ENCODE data around the gene TMEM175.

- no peak for TF ChIP-seq CTCF (conservative IDR thresholded peaks at IDR 0.05; ENCODE audit: low read depth, low read length)
- no peak for TF ChIP-seq SMC3 (IDR thresholded peaks at IDR 0.05; ENCODE audit: low read depth, low read length)
- TF ChIP-seq FOS (IDR thresholded peaks at IDR 0.05; ENCODE audit: low read depth, low read length): no peak
- no peak for TF ChIP-seq CEBPB (IDR thresholded peaks at IDR 0.05; ENCODE audit: low read depth, low read length)
- no peak for TF ChIP-seq POLR2A (IDR thresholded peaks at IDR 0.05; ENCODE audit: low read depth, low read length)
- TF ChIP-seq MAFK (IDR thresholded peaks at IDR 0.05; ENCODE audit: low read depth, low read length): no peak
- TF ChIP-seq BHLHE40 (IDR thresholded peaks at IDR 0.05; ENCODE audit: low read depth, low read length): no peak
- TF ChIP-seq MAZ (IDR thresholded peaks at IDR 0.05; ENCODE audit: borderline replicate concordance, low read depth, low read length): no peak
- no peak for TF ChIP-seq USF2 (IDR thresholded peaks at IDR 0.05; ENCODE audit: low read depth, low read length)
Measured at GRCh38 chr4:903066-904046, 28.9 kb upstream of the TMEM175 start.
